GM18498 (cell line): ENCODE results near the gene ZBED4.

Source experiments
- ATAC-seq: cut with Tn5 transposase; IDR thresholded peaks from one replicate; pipeline ENCODE4 v1.9.1; 2021; ENCODE audit warnings: mild to moderate bottlenecking, moderate library complexity; ENCODE audit not compliant: unreplicated experiment

The ZBED4 gene

DNA sequence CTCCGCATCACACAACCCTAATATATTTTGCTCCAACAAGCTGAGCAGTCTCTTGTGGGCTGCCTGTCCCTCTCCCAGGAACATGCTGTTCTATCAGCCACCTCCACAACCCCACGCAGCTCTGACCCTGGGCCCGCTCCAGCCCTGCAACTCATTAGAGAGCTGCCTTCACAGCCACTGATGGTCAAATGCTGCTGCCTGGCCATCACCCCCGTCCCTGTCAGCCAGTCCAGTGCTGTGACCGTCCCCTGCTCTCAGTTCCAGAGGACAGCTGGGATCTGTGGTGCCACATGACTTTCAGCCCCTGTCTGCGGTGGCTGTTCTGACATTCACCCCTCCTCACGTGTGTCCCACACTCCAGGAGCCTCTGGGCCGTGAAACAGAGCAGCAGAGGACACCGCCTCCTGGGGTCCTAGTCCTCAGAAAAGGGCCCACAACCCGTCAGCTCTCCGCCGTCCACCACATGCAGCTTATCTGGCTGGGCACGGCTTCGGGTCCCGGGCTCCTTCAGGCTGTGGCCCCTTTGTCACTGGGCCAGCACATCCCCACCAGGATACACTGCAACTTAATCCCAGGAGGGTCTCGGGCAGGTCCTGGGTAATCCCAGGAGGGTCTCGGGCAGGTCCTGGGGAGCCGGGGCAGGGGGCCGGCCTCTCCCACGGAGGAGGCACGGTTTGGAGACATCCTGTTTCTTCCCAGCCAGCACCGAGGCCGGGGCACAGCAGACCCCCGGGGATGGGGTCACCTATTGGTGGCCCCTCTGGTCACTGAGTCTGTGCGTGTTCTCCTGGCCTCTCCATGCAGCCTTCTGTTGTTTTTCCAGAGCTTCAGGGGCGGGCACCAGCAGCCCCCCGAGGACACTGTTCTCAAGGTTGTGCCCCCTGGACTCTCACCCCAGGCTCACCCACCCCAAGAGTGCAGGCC, 79.9 kb downstream of the ZBED4 start:
- no peak for ATAC-seq

DNA sequence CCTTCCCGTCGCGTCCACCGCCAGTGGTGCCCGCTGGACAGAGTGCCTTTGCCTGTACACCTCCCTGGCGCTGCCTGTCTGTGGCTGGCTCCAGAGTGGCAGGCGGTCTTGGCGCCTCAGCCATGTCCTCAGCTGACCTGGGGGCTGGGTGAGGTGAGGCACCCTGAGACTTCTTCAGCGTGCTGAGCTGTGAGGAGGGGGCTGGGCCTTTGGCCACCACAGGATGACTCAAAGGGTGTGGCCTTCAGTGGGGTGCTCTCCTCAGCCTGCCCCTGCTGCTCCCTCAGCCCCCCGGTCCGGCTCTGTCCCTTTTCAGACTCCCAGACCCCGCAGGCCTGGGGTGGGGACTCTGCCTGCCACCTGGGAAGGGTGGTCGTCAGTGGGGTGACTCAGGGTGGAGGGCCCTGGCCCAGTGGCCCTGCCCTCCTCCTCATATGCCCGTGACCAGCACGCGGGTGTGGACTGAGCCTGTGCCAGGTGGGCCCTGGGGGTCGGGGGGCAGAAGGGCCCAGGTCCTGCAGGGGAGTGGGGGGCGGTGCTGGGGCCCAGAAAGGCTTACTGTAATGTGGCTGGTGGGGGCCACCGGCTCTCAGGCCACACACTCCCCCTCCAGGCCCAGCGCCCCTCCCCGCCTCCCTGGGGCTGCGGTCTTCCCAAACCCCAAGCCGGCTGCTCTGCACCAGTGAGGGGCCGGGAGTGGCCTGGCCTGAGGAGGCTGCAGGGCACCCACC, 80.7 kb downstream of the ZBED4 start:
- no peak for ATAC-seq

- no peak for ATAC-seq
Observed at GRCh38 chr22:49934891-49935557, 81.4 kb downstream of the ZBED4 start.

- no peak for ATAC-seq
Observed at GRCh38 chr22:49935561-49935960, 81.9 kb downstream of the ZBED4 start.

DNA sequence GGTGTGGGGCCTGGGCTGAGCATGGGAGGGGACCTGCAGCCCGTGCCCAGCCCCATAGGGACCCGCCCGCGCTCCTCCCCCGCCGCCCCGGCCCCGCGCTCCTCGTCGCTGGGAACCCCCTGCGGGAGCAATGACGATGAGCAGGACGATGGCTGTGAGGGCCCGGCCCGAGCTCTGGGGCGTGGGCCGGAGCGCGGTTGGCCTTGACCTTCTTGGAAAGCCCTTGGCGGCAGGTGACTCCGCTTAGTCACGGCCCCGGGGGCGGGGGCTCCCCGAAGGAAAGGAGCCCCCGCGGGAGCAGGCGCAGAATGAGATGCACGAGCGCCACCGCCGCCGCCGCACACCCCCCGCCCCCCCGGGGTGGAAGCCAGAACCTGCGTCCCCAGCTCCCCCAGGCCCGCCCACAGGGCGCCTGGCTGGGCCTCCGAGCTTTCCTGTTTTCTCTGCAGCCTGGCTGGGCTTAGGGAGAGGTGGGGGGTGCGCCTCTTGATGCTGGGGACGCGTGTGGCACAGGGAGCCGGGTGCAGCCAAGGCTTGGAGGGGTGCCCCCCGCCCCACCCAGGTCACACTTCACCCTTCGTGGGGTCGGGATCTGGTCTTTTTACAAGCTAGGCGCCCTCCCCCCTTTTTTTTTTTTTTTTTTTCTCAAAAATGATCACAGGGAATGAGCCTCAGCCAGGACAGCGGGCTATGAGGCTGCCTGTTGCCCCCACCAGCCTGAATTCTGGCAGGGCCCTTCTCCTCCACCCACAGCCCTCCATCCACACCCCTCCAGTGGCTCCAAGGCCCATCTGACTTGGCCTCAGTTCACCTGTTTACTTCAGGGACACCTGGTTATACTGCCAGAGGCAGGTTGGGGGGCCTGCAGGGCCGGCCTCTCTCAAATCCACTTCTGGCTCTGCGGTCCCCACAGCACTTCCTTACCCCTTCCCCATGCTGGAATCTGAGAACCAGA, 82.7 kb downstream of the ZBED4 start:
- peak; percentile 74 for ATAC-seq

DNA sequence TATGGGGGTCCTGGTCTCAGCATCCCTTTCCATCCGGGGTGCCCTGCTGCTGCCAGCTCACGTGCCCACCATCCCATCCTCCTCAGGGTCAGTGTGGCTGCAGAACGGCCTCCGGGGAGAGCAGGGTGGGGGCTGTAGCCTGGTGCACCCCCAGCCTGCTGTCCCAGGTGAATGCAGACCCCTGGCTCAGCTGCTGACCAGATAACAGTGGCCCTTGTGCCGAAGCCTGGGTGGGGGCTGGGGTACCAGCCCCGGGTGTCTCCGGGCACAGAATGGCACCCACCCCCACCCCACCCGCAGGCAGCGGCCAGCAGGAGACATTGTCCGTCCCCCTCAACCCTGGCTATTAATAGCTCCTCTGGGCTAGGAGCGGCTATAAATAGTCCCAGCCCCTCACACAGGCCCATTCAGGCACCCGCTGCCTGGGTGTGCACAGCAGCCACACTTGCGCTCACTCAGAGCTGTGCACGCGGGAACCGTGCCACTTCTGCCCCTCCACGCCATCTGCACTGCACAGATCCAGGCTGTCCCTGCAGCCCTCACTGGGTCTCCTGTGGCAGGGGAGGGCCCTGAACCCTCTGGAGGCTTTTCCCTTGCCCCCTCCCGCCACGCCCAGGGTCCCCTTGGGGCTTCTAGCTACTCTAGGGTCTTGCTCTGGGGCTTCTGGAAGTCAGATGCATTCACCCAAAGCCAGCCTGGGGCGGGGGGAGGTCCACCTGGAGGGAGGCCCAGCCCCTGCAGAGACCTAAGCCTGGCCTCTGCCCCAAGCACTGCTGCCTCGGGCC, 83.5 kb downstream of the ZBED4 start:
- no peak for ATAC-seq

- no peak for ATAC-seq
Observed at GRCh38 chr22:49937758-49938564, 84.3 kb downstream of the ZBED4 start.

DNA sequence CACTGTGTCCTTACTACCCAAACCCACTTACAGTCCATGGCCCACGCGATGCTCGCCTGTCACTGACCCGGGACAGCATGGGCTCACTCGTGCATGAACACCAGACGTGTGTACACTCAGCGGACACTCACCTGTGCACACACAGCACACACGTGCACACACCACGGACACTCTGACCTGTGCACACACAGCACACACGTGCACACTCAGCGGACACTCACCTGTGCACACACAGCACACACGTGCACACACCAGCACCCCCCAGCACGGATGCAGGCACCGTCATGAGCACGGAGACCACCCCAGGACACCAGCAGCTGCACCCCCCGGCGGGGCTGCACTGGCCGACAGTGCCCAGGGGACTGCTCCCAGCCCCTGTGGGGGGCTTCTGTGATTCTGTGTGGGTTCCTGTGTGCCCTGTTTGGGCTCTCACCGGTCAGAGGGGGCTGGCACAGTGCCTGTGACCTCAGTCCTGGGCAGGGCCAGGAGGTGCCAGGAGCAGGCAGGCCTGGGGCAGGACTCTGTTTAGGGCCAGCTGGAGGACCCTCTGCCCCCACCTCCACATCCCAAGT, 85.0 kb downstream of the ZBED4 start:
- no peak for ATAC-seq
